NOMO-1 treated with dmso at 0.1 percent for 144 hours (cell line): Measurements from ENCODE around the gene ZCCHC17.

ENCODE experiments used
- DNase-seq: peaks from one replicate; lab custom pipeline; 2025; ENCODE audit not compliant: unreplicated experiment; lab: John Stamatoyannopoulos, UW

ZCCHC17 gene

GRCh38 chr1:31389616-31390015 is 92.8 kb downstream of the ZCCHC17 start:
- DNase-seq: no peak

- DNase-seq: no peak
Measured at GRCh38 chr1:31390071-31390470, 93.2 kb downstream of the ZCCHC17 start.

DNA sequence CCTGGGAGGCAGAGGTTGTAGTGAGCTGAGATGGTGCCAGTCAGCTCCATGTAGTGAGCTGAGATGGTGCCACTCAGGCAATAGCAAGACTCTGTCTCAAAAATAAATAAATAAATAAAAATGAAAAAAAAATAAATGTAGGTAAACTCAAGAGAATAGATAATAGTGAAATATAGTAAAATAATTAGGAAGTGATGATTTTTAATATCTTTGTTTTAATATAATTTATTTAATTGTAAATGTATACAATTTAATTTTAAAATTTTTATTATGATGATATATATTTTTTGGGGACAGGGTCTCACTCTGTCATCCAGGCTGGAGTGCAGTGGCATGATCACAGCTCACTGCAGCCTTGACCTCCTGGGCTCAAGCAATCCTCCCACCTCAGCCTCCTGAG is 96.6 kb downstream of the ZCCHC17 start:
- DNase-seq: no peak

- peak; percentile 78 for DNase-seq
Measured at GRCh38 chr1:31394584-31395193, 97.9 kb downstream of the ZCCHC17 start.

GRCh38 chr1:31396633-31397351 is 100.0 kb downstream of the ZCCHC17 start:
- peak; percentile 74 for DNase-seq

DNA sequence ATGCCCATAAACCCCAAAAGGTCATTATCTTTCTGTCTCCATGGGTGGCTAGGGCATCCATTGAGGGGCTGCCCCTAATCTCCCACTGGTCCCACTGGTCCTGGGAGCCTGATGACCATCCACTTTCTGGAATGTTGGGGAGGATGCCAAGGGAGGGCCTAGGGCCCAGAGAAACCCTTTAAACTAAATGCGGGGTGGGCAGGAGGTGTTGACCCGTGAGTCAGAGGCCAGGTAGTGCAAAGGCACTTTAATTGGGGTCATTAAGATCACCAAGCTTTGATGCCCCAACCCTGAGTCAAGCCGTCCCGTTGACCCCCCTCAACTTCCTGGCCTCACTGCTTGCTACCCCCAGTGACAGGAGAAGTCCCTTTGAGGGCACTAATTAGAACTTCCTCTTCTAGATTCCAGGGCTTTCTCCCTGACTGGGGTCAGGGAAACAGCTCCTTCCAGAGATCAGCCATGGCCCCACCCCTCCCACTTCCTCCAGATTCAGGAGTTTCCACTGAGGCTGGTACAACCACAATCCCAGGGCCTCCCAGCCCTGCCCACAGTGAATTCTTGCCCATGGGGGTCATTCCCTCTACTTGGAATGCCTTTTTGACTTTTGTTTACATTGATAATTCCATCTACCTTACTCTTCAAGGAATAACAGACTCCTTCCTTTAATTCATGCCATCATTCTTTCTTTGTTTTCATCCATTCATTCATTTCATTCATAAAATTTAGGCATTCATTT is 100.7 kb downstream of the ZCCHC17 start:
- DNase-seq: no peak

DNA sequence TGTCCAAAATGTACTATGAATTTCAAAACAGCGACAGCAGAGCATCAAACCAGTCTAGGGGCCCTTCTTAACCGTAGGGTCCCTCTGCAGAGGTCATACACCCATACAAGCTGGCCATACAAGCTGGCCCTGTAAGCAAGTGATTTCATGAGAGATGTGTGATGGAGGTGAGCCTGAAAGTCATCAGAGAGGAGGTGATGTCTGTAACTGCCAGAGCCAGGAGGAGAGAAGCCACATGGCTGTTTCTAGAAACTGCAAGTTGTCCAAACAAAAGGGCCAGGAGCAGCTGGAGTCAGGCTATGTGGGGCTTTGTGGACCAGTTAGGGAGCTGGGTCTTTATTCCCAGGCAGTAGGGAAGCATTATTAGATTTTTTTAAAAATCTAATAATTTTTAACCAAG is 101.4 kb downstream of the ZCCHC17 start:
- no peak for DNase-seq

- DNase-seq: no peak
Measured at GRCh38 chr1:31399976-31400375, 103.1 kb downstream of the ZCCHC17 start.

- DNase-seq: peak; percentile 44
Measured at GRCh38 chr1:31400393-31400792, 103.6 kb downstream of the ZCCHC17 start.

GRCh38 chr1:31401241-31401640 is 104.4 kb downstream of the ZCCHC17 start:
- DNase-seq: no peak

DNA sequence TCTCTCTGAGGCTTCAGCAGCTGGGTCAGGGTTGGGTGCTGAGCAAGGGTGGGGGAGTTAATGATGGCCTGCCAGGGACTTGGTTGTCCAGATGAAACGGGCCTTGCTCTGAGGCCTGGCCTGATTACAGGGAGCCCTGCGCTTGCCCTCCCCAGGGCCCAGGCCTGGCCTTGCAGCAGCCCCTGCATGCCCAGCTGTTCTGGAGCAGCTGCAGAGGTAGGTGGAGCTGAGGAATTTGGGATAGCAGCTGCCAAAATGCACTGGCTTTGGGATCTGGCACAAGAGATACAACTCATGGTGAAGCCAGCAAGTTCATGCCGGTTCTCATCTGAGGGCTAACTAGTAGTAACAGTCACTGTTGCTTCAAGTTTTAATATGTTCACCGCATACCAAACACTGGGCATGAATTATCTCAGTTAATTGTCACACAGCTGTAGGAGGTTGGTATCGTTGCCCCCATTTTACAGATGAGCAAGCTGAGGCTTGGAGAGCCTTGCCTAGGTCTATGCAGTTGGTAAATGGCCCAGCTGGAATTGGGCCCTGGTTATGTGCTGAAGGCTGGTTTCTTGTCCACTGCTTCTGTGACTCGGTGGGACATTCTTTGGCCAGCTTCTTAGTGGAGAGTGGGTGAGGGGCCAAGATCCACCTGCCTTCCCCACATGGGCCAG is 108.9 kb downstream of the ZCCHC17 start:
- no peak for DNase-seq

DNA sequence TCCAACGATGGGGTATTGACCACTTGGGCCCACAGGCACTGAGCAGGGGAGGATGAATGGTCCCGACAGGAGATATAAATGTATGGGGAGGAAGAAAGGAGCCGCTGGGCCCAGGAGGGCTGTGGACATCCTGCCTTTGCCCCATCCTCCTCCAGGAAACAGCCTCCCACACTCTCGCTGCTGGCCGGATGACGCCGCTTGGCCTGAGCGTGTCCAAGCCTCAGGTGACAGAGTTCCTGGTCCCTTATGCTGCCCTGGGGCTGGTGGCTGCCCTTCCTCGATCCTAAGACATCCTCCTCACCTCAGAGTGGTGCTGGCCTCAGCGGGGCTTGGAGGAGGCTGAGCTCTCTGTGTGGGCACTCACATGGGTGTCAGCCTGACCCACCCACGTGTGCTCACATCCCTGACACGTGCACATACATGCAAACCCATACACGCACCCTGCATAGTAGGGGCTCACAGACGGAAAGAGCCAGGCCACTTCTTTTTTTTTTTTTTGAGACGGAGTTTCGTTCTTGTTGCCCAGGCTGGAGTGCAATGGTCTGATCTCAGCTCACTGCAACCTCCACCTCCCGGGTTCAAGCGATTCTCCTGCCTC is 110.3 kb downstream of the ZCCHC17 start:
- DNase-seq: no peak

- DNase-seq: no peak
Measured at GRCh38 chr1:31408788-31409318, 112.0 kb downstream of the ZCCHC17 start.

DNA sequence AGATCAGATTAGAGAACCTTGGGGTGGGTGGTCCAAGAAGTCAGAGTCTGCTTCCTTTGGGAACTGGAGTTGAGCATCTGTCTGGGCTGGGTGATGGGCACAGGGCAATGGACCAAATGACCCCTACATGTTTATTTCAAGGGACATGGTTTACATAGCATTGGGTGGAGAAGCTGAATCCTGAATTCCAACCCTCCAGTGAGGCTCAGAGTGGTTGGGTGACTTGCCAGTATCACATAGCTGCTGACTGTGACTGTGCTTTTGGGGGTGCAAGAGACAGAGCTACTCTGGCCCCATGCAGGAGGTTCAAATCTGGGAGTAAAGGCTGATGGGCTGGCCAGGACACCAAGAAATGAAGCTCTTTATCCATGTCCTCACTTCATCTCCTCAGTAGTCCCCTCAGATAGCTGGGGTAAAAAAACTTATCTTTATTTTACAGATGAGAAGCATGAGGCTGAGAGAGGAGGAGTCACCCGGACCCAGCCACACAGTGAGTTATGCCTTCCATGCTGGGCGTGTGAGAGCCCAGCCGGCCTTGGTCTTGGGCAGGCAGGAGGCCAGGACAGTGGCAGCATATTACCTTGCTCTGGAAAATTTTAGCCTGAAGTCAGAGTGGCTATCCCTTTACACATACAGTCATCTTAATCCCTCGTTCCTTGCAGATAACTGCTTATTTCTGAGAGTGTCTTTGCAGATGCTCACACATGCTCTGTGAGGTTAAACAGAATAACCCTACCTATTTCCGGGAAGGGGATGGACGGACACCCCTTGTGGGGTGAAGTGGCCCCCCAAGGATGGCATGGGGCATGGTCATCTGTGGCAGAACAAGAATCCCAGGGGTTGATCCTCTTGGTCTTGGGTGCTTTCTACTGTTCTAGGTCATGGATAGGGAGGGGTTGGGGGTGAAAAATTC is 113.4 kb downstream of the ZCCHC17 start:
- DNase-seq: no peak

DNA sequence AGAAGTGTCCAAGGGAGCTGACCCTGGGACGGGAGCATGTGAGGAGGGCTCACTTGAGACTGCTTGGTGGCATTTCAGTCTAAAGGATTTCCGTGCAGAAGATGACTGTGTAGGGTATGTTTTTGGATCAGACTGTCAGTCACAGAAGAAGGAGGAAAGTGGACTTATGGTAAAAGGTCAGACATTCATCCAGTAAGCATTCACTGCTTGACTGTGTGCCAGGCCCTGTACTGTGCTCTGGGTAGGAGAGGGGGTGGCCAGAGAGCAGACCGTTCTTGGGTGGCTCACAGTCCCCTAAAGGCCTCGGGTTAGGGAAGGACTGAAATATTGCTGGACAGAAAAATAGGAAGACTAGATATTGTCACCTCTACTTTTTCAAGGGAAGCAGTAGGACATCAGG is 114.0 kb downstream of the ZCCHC17 start:
- DNase-seq: no peak

DNA sequence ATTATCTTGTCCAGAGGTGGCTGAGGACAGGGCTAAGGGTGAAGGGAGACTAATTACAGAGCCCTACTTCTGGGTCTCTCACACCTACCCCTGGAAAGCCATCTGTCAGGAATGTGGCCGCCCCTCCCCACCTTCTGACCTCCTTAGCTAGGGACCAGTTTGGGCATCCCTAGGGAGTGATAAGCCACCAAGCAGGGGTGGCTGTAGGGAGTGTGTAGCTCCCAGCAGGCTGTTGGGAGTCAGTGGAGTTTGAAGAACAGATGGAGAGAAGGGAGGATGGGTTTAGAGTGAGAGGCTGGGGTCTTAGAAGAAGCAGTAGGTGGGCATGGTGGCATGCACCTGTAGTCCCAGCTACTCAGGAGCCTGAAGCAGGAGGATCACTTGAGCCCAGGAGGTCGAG is 115.4 kb downstream of the ZCCHC17 start:
- no peak for DNase-seq

GRCh38 chr1:31412732-31413404 is 116.0 kb downstream of the ZCCHC17 start, which contains the start of gene SERINC2:
TSS of gene SERINC2 (plus strand) at chr1:31413213. CDS start at chr1:31413266, 53 bp downstream.
- DNase-seq: no peak

- DNase-seq: no peak
Measured at GRCh38 chr1:31413405-31414001, 116.7 kb downstream of the ZCCHC17 start.
